HT1080 (cell line): Measurements from ENCODE around the gene KLHL10. TPM values are rescaled to one million over a fixed set of nuclear protein-coding genes. Genes with fewer than 3 reads are reported as not detected.
"Not testable (repeated sequence)": the region's sequence is repeated elsewhere in the genome, so short reads cannot be mapped to it uniquely, and the experiment has no call there.

Source experiments
- DNase-seq: peaks from one replicate; pipeline ENCODE4 v3.0.0-alpha.2; 2015; ENCODE audit warnings: low read depth
- total RNA-seq: library from RNA; depleted of rRNA; stranded (reverse); fragments of >200 nt; shearing (Covaris generic); gene quantifications from 2 replicates; pipeline ENCODE4 v1.2.3, GENCODE V29; 2014

Gene KLHL10
- total RNA-seq, 1 experiment from 2014 or later, result not detected

GRCh38 chr17:41849251-41849990 lies 11.8 kb downstream of the KLHL10 start:
- DNase-seq, result no peak

GRCh38 chr17:41851382-41851781 lies 13.8 kb downstream of the KLHL10 start:
- DNase-seq, result not testable (repeated sequence)

- no peak for DNase-seq
Observed at GRCh38 chr17:41860254-41860931, 22.8 kb downstream of the KLHL10 start.

- no peak for DNase-seq
Observed at GRCh38 chr17:41863074-41863848, 25.6 kb downstream of the KLHL10 start.

GRCh38 chr17:41864498-41864835 lies 26.8 kb downstream of the KLHL10 start:
- no peak for DNase-seq

- DNase-seq, result peak; percentile 92
Observed at GRCh38 chr17:41864836-41865595, 27.4 kb downstream of the KLHL10 start, which contains the start of gene KLHL11. Gene KLHL11, minus strand, starts transcription at chr17:41865423. Its CDS starts 53 bp downstream, at chr17:41865370.

- DNase-seq, result no peak
Observed at GRCh38 chr17:41865596-41865893, 27.9 kb downstream of the KLHL10 start.

- no peak for DNase-seq
Observed at GRCh38 chr17:41868568-41868967, 30.9 kb downstream of the KLHL10 start.

- no peak for DNase-seq
Observed at GRCh38 chr17:41869426-41869825, 31.8 kb downstream of the KLHL10 start.

GRCh38 chr17:41870097-41870496 lies 32.5 kb downstream of the KLHL10 start:
- no peak for DNase-seq

GRCh38 chr17:41870627-41871026 lies 33.0 kb downstream of the KLHL10 start:
- no peak for DNase-seq

- no peak for DNase-seq
Observed at GRCh38 chr17:41871789-41872188, 34.2 kb downstream of the KLHL10 start.

- no peak for DNase-seq
Observed at GRCh38 chr17:41873559-41874292, 36.1 kb downstream of the KLHL10 start.

GRCh38 chr17:41874293-41874670 lies 36.7 kb downstream of the KLHL10 start:
- DNase-seq, result not testable (repeated sequence)

GRCh38 chr17:41880130-41880529 lies 42.5 kb downstream of the KLHL10 start:
- DNase-seq, result no peak

- no peak for DNase-seq
Observed at GRCh38 chr17:41882756-41883155, 45.1 kb downstream of the KLHL10 start.

- DNase-seq, result no peak
Observed at GRCh38 chr17:41885733-41886132, 48.1 kb downstream of the KLHL10 start.

- no peak for DNase-seq
Observed at GRCh38 chr17:41888332-41888965, 50.8 kb downstream of the KLHL10 start.

GRCh38 chr17:41891135-41892020 lies 53.8 kb downstream of the KLHL10 start:
- no peak for DNase-seq
